OCI-LY3 (cell line): Measurements from ENCODE around the gene PIP5K1B.

Experiments
- H2AFZ ChIP-seq: fragments of 200-600, 300-600 bp; shearing (Covaris generic); 2 replicates; pipeline ENCODE4 v1.6.0; 2014; ENCODE audit warnings: antibody characterized with exemption, low read depth, low read length
- H3K27ac ChIP-seq: fragments of 200-600, 300-600 bp; sonication (generic); 2 replicates; pipeline ENCODE4 v1.5.1; 2014; ENCODE audit warnings: mild to moderate bottlenecking, low read length, moderate library complexity, mixed read lengths
- H3K27me3 ChIP-seq: fragments of 200-600, 300-600 bp; sonication (generic); 2 replicates; pipeline ENCODE4 v1.6.1; 2014; ENCODE audit warnings: low read depth, low read length, mixed read lengths
- H3K36me3 ChIP-seq: fragments of 200-600, 300-600 bp; sonication (generic); replicated peaks from 2 replicates; pipeline ENCODE3; 2014; ENCODE audit warnings: low read depth, low read length, mixed read lengths
- H3K4me1 ChIP-seq: fragments of 300-600, 200-600 bp; sonication (generic); 2 replicates; pipeline ENCODE4 v1.6.1; 2014; ENCODE audit warnings: low read length, mixed read lengths
- H3K4me2 ChIP-seq: fragments of 200-600, 300-600 bp; sonication (generic); 2 replicates; pipeline ENCODE4 v1.6.1; 2014; ENCODE audit warnings: low read length, mixed read lengths
- H3K4me3 ChIP-seq: fragments of 300-600, 200-600 bp; sonication (generic); 2 replicates; pipeline ENCODE4 v1.5.1; 2014; ENCODE audit warnings: antibody characterized with exemption, mild to moderate bottlenecking, low read length, moderate library complexity
- H3K79me2 ChIP-seq: fragments of 300-600, 200-600 bp; shearing (Covaris generic); 2 replicates; pipeline ENCODE4 v1.6.1; 2014; ENCODE audit warnings: mild to moderate bottlenecking, low read length, mixed read lengths
- H3K9ac ChIP-seq: fragments of 300-600, 200-600 bp; shearing (Covaris generic); 2 replicates; pipeline ENCODE4 v1.6.0; 2014; ENCODE audit warnings: mild to moderate bottlenecking, low read length, moderate library complexity
- H3K9me3 ChIP-seq: fragments of 200-600, 300-600 bp; shearing (Covaris generic); 2 replicates; pipeline ENCODE4 v1.6.1; 2014; ENCODE audit warnings: low read length, mixed read lengths; ENCODE audit not compliant: insufficient read depth
- H4K20me1 ChIP-seq: fragments of 200-600, 300-600 bp; sonication (generic); 2 replicates; pipeline ENCODE4 v1.6.1; 2016; ENCODE audit warnings: low read length, mixed read lengths; ENCODE audit not compliant: insufficient read depth
- CTCF ChIP-seq: fragments of 200-600, 300-600 bp; sonication (generic); IDR thresholded peaks from 2 replicates; pipeline ENCODE4 v1.5.1; 2014; ENCODE audit warnings: antibody characterized with exemption, low read length, low read depth
- EZH2phosphoT487 ChIP-seq: fragments of 200-600 bp; shearing (Covaris generic); IDR thresholded peaks from 2 replicates; pipeline ENCODE4 v1.6.1; 2018; ENCODE audit warnings: antibody characterized with exemption, mixed run types, low read depth

PIP5K1B gene

GRCh38 chr9:68725070-68725469 lies 20.0 kb downstream of the PIP5K1B start:
- H3K27me3 ChIP-seq = peaks cover 40% of the 10 kb centered on the region
- no peaks in the 10 kb centered on the region for H4K20me1 ChIP-seq
- H3K4me2 ChIP-seq = no peak overlapping the region
- no peak overlapping the region for H3K9ac ChIP-seq
- H3K27ac ChIP-seq = no peak overlapping the region
- 0 out of 2 replicates have a peak, but pooled peaks cover 3% of the 10 kb centered on the region for H3K4me1 ChIP-seq
- H3K9me3 ChIP-seq = no peaks in the 10 kb centered on the region
- H3K36me3 ChIP-seq = no peaks in the 10 kb centered on the region
- no peaks in the 10 kb centered on the region for H3K79me2 ChIP-seq
- no peak overlapping the region for H3K4me3 ChIP-seq
- H2AFZ ChIP-seq = no peak overlapping the region
- no peak for TF ChIP-seq EZH2phosphoT487
- no peak for TF ChIP-seq CTCF

GRCh38 chr9:68726489-68726888 lies 21.4 kb downstream of the PIP5K1B start:
- Histone ChIP-seq H3K9ac (no peak overlapping the region), H2AFZ (no peak overlapping the region), H3K27ac (no peak overlapping the region), H3K27me3 (peaks cover 30% of the 10 kb centered on the region), H3K79me2 (no peaks in the 10 kb centered on the region), H3K4me3 (no peak overlapping the region), H4K20me1 (no peaks in the 10 kb centered on the region), H3K4me1 (0 out of 2 replicates have a peak, but pooled peaks cover 3% of the 10 kb centered on the region), H3K36me3 (no peaks in the 10 kb centered on the region), H3K9me3 (no peaks in the 10 kb centered on the region), H3K4me2 (no peak overlapping the region)
- TF ChIP-seq EZH2phosphoT487 (no peak), CTCF (no peak)

- Histone ChIP-seq H3K4me3 (no peak overlapping the region), H3K4me2 (no peak overlapping the region), H3K27ac (no peak overlapping the region), H4K20me1 (no peaks in the 10 kb centered on the region), H3K27me3 (peaks cover 39% of the 10 kb centered on the region), H3K4me1 (0 out of 2 replicates have a peak, but pooled peaks cover 3% of the 10 kb centered on the region), H2AFZ (no peak overlapping the region), H3K36me3 (no peaks in the 10 kb centered on the region), H3K9me3 (no peaks in the 10 kb centered on the region), H3K79me2 (no peaks in the 10 kb centered on the region), H3K9ac (no peak overlapping the region)
- TF ChIP-seq EZH2phosphoT487 (no peak), CTCF (no peak)
These were observed 22.6 kb downstream of the PIP5K1B start for GRCh38 chr9:68727636-68728035.

GRCh38 chr9:68728731-68729130 lies 23.7 kb downstream of the PIP5K1B start:
- no peak overlapping the region for H2AFZ ChIP-seq
- H3K4me3 ChIP-seq = no peak overlapping the region
- peaks cover 39% of the 10 kb centered on the region for H3K27me3 ChIP-seq
- H3K36me3 ChIP-seq = no peaks in the 10 kb centered on the region
- H3K79me2 ChIP-seq = no peaks in the 10 kb centered on the region
- H3K27ac ChIP-seq = no peak overlapping the region
- no peaks in the 10 kb centered on the region for H3K9me3 ChIP-seq
- no peak overlapping the region for H3K4me2 ChIP-seq
- 0 out of 2 replicates have a peak, but pooled peaks cover 3% of the 10 kb centered on the region for H3K4me1 ChIP-seq
- TF ChIP-seq CTCF = no peak
- TF ChIP-seq EZH2phosphoT487 = no peak
- H3K9ac ChIP-seq = no peak overlapping the region
- H4K20me1 ChIP-seq = no peaks in the 10 kb centered on the region
